ENCODE data around the gene YTHDF1. TPM values are rescaled to one million over a fixed set of nuclear protein-coding genes. Genes with fewer than 3 reads are reported as not detected.

The YTHDF1 gene
- total RNA-seq, 1 donor from 2014 or later: 27.7 TPM

- Histone ChIP-seq H3K4me3 (no peak overlapping the region), H3K9me3 (no peaks in the 10 kb centered on the region), H3K4me1 (peaks cover 6% of the 10 kb centered on the region), H3K27ac (no peak overlapping the region), H3K36me3 (peaks cover 0 to 46% of the 10 kb centered on the region in 2 donors), H3K27me3 (no peaks in the 10 kb centered on the region)
- intact Hi-C loops (cut with DNase I): no loop called here
- DNase-seq (ENCODE audit: extremely low spot score in 2 of 2): no peak
- no peak for TF ChIP-seq CTCF (IDR thresholded peaks at IDR 0.05)
- TF ChIP-seq POLR2AphosphoS5 (IDR thresholded peaks at IDR 0.05; ENCODE audit: insufficient read depth in 1 of 2, low read depth in 1 of 2): no peak
- no peak for TF ChIP-seq POLR2A (IDR thresholded peaks at IDR 0.05)
These were observed 10.0 kb downstream of the YTHDF1 start for GRCh38 chr20:63205896-63206295.

- DNase-seq (ENCODE audit: extremely low spot score in 2 of 2): no peak
- no peak for TF ChIP-seq POLR2A (IDR thresholded peaks at IDR 0.05)
- no peak for TF ChIP-seq POLR2AphosphoS5 (IDR thresholded peaks at IDR 0.05; ENCODE audit: insufficient read depth in 1 of 2, low read depth in 1 of 2)
- no peak for TF ChIP-seq CTCF (IDR thresholded peaks at IDR 0.05)
- no peak overlapping the region for H3K4me3 ChIP-seq
- intact Hi-C loops (cut with DNase I): no loop called here
- no peaks in the 10 kb centered on the region for H3K27me3 ChIP-seq
- no peaks in the 10 kb centered on the region for H3K9me3 ChIP-seq
- H3K27ac ChIP-seq: no peak overlapping the region
- peaks cover 4% of the 10 kb centered on the region for H3K4me1 ChIP-seq
- peaks cover 0 to 42% of the 10 kb centered on the region in 2 donors for H3K36me3 ChIP-seq
These were observed 11.6 kb downstream of the YTHDF1 start for GRCh38 chr20:63204362-63204761.

GRCh38 chr20:63202811-63203526 is 13.0 kb downstream of the YTHDF1 start:
- Histone ChIP-seq H3K27ac (no peak overlapping the region), H3K27me3 (no peaks in the 10 kb centered on the region), H3K4me1 (peaks cover 18% of the 10 kb centered on the region), H3K36me3 (peaks cover 0 to 33% of the 10 kb centered on the region in 2 donors), H3K9me3 (no peaks in the 10 kb centered on the region), H3K4me3 (no peak overlapping the region)
- intact Hi-C loops (cut with DNase I): no loop called here
- TF ChIP-seq POLR2AphosphoS5 (IDR thresholded peaks at IDR 0.05; ENCODE audit: insufficient read depth in 1 of 2, low read depth in 1 of 2) (no peak), CTCF (IDR thresholded peaks at IDR 0.05) (no peak), POLR2A (IDR thresholded peaks at IDR 0.05) (no peak)
- DNase-seq (ENCODE audit: extremely low spot score in 2 of 2): no peak

- intact Hi-C loops (cut with DNase I): no loop called here
- peaks cover 0 to 32% of the 10 kb centered on the region in 2 donors for H3K36me3 ChIP-seq
These were observed 13.9 kb downstream of the YTHDF1 start for GRCh38 chr20:63202021-63202420.

More at GRCh38 chr20:63202021-63202420, 13.9 kb downstream of the YTHDF1 start:
- TF ChIP-seq POLR2A (IDR thresholded peaks at IDR 0.05) (no peak), CTCF (IDR thresholded peaks at IDR 0.05) (no peak), POLR2AphosphoS5 (IDR thresholded peaks at IDR 0.05; ENCODE audit: insufficient read depth in 1 of 2, low read depth in 1 of 2) (no peak)
- no peak for DNase-seq (ENCODE audit: extremely low spot score in 2 of 2)
- no peaks in the 10 kb centered on the region for H3K27me3 ChIP-seq
- H3K9me3 ChIP-seq: no peaks in the 10 kb centered on the region
- peaks cover 27% of the 10 kb centered on the region for H3K4me1 ChIP-seq
- H3K27ac ChIP-seq: no peak overlapping the region
- H3K4me3 ChIP-seq: no peak overlapping the region

Measured in vagina (tissue), 2 donors.